AG09309 (cell line): ENCODE data around the gene PPP2R1B.
"Not testable (repeated sequence)": the region's sequence is repeated elsewhere in the genome, so short reads cannot be mapped to it uniquely, and the experiment has no call there.

Experiments used
- DNase-seq: peaks from one replicate; pipeline ENCODE4 v3.0.0-alpha.2; 2010; ENCODE audit warnings: low read depth
- H3K4me3 ChIP-seq: 2 replicates; pipeline ENCODE4 v1.5.1; 2011; ENCODE audit warnings: mild to moderate bottlenecking, low read depth, low read length, moderate library complexity; ENCODE audit not compliant: control insufficient read depth
- CTCF ChIP-seq: IDR thresholded peaks from 2 replicates; pipeline ENCODE4 v1.5.1; 2011; ENCODE audit warnings: mild to moderate bottlenecking, low read depth, low read length, inconsistent platforms; ENCODE audit not compliant: insufficient read depth, control insufficient read depth; ENCODE audit errors: missing control alignments

PPP2R1B gene

GRCh38 chr11:111777094-111778046 lies 11.2 kb upstream of the PPP2R1B start:
- no peak overlapping the region for H3K4me3 ChIP-seq
- peak; percentile 64 for DNase-seq
- TF ChIP-seq CTCF, result peak; percentile 74

- no peak overlapping the region for H3K4me3 ChIP-seq
- DNase-seq, result no peak
- no peak for TF ChIP-seq CTCF
These were observed 10.4 kb upstream of the PPP2R1B start for GRCh38 chr11:111776398-111777093.

- TF ChIP-seq CTCF, result no peak
- no peak overlapping the region for H3K4me3 ChIP-seq
- no peak for DNase-seq
These were observed 8.9 kb upstream of the PPP2R1B start for GRCh38 chr11:111774955-111775710.

- no peak for DNase-seq
- no peak for TF ChIP-seq CTCF
- H3K4me3 ChIP-seq, result no peak overlapping the region
These were observed 6.3 kb upstream of the PPP2R1B start for GRCh38 chr11:111772535-111772934.

- not testable (repeated sequence) for DNase-seq, H3K4me3 ChIP-seq
These were observed 5.0 kb upstream of the PPP2R1B start for GRCh38 chr11:111771205-111771604.

GRCh38 chr11:111770581-111771134 lies 4.5 kb upstream of the PPP2R1B start:
- DNase-seq, result no peak
- no peak for TF ChIP-seq CTCF
- H3K4me3 ChIP-seq, result no peak overlapping the region
